ENCODE results near the gene NUP37. TPM values are rescaled to one million over a fixed set of nuclear protein-coding genes. Genes with fewer than 3 reads are reported as not detected.

NUP37 gene
- total and polyA plus RNA-seq, 9 of the 15 experiments (the other 6 are each of a cell fraction or from before 2014, with no cell fraction given): 72.2 to 429 (median 170) TPM

- TF ChIP-seq ZNF232 (CRISPR knock-in tag; IDR thresholded peaks at IDR 0.05) (no peak), TCFL5 (CRISPR knock-in tag; conservative IDR thresholded peaks at IDR 0.05) (no peak), ZNF165 (CRISPR knock-in tag; IDR thresholded peaks at IDR 0.05; ENCODE audit: borderline replicate concordance) (no peak), BMI1 (IDR thresholded peaks at IDR 0.05; ENCODE audit: low read length) (no peak), HOMEZ (CRISPR knock-in tag; IDR thresholded peaks at IDR 0.05) (no peak), RAD51 (IDR thresholded peaks at IDR 0.05; ENCODE audit: borderline replicate concordance, low read depth) (peak; percentile 12; the same call in 1 of the 2 replicates), ZNF384 (IDR thresholded peaks at IDR 0.05; ENCODE audit: low read depth, low read length) (no peak), ZNF518B (CRISPR knock-in tag; IDR thresholded peaks at IDR 0.05) (no peak), POLR2B (IDR thresholded peaks at IDR 0.05; ENCODE audit: low read depth, partially characterized antibody) (peak; percentile 84), PHF8 (IDR thresholded peaks at IDR 0.05; ENCODE audit: borderline replicate concordance, low read length) (peak; percentile 96), CBFA2T3 (IDR thresholded peaks at IDR 0.05) (no peak), BRD9 (IDR thresholded peaks at IDR 0.05; ENCODE audit: low read depth, partially characterized antibody) (no peak), RBM39 (optimal IDR thresholded peaks at IDR 0.05; ENCODE audit: low read depth, low read length) (no peak), WHSC1 (IDR thresholded peaks at IDR 0.05; ENCODE audit: low read length) (no peak), CBX2 (IDR thresholded peaks at IDR 0.05; ENCODE audit: insufficient read depth, low read length, poor library complexity, severe bottlenecking) (no peak)
These were observed at the start of gene NUP37, which contains the start of gene PARPBP (continued) for GRCh38 chr12:102119674-102120563.
